CD4-positive, alpha-beta T cell treated with Interleukin-17A for 1 hour (primary cell): ENCODE data around the gene RAPGEF1.

Experiments
- DNase-seq: peaks from one replicate; pipeline ENCODE4 v3.0.0-alpha.2; 2020

Gene RAPGEF1

GRCh38 chr9:131621551-131622358, 118.1 kb downstream of the RAPGEF1 start:
- peak; percentile 50 for DNase-seq

GRCh38 chr9:131620764-131621520, 118.9 kb downstream of the RAPGEF1 start:
- no peak for DNase-seq

- no peak for DNase-seq
Measured at GRCh38 chr9:131619680-131620079, 120.2 kb downstream of the RAPGEF1 start.

GRCh38 chr9:131618785-131619184, 121.1 kb downstream of the RAPGEF1 start:
- DNase-seq = no peak

GRCh38 chr9:131618071-131618479, 121.8 kb downstream of the RAPGEF1 start:
- DNase-seq = no peak

GRCh38 chr9:131617611-131618010, 122.3 kb downstream of the RAPGEF1 start:
- no peak for DNase-seq

GRCh38 chr9:131616983-131617604, 122.8 kb downstream of the RAPGEF1 start:
- no peak for DNase-seq

- DNase-seq = no peak
Measured at GRCh38 chr9:131614340-131614915, 125.4 kb downstream of the RAPGEF1 start.

- no peak for DNase-seq
Measured at GRCh38 chr9:131613921-131614320, 126.0 kb downstream of the RAPGEF1 start.

- DNase-seq = no peak
Measured at GRCh38 chr9:131612851-131613250, 127.0 kb downstream of the RAPGEF1 start.

- DNase-seq = no peak
Measured at GRCh38 chr9:131611586-131612315, 128.1 kb downstream of the RAPGEF1 start.

GRCh38 chr9:131610231-131610761, 129.6 kb downstream of the RAPGEF1 start:
- DNase-seq = no peak

- no peak for DNase-seq
Measured at GRCh38 chr9:131609099-131609830, 130.6 kb downstream of the RAPGEF1 start.

GRCh38 chr9:131608493-131609037, 131.3 kb downstream of the RAPGEF1 start:
- DNase-seq = no peak

- DNase-seq = no peak
Measured at GRCh38 chr9:131607591-131607990, 132.3 kb downstream of the RAPGEF1 start.

- no peak for DNase-seq
Measured at GRCh38 chr9:131606896-131607567, 132.8 kb downstream of the RAPGEF1 start.

- no peak for DNase-seq
Measured at GRCh38 chr9:131605770-131606590, 133.9 kb downstream of the RAPGEF1 start.

GRCh38 chr9:131603711-131604439, 136.0 kb downstream of the RAPGEF1 start:
- DNase-seq = no peak

GRCh38 chr9:131603199-131603598, 136.7 kb downstream of the RAPGEF1 start:
- no peak for DNase-seq
